NK-92 treated with Interleukin-12 subunit alpha and Interleukin-12 subunit beta, amount 100 ng/mL, for 24 hours (cell line): ENCODE data around the gene ZNF638.
A peak's percentile ranks its signal among the peaks of the same experiment; 100 is the strongest.
"Not testable (repeated sequence)": the region's sequence is repeated elsewhere in the genome, so short reads cannot be mapped to it uniquely, and the experiment has no call there.

Source experiments
- DNase-seq: peaks from one replicate; lab custom pipeline; 2025; lab: John Stamatoyannopoulos, UW

Gene ZNF638

GRCh38 chr2:71331581-71332434 lies at the start of gene ZNF638:
ZNF638 (plus strand) TSS chr2:71331782; CDS start chr2:71348955, 17,173 bp downstream.
- DNase-seq, result peak; percentile 86

- no peak for DNase-seq
These were observed 49.6 kb upstream of the ZNF638 start for GRCh38 chr2:71281950-71282349.

GRCh38 chr2:71282493-71282892 lies 49.1 kb upstream of the ZNF638 start:
- no peak for DNase-seq

GRCh38 chr2:71283131-71283530 lies 48.5 kb upstream of the ZNF638 start:
- DNase-seq, result no peak

GRCh38 chr2:71285706-71286105 lies 45.9 kb upstream of the ZNF638 start:
- no peak for DNase-seq

- DNase-seq, result no peak
These were observed 40.2 kb upstream of the ZNF638 start for GRCh38 chr2:71291398-71291797.

- DNase-seq, result no peak
These were observed 39.4 kb upstream of the ZNF638 start for GRCh38 chr2:71292159-71292558.

GRCh38 chr2:71298914-71299313 lies 32.7 kb upstream of the ZNF638 start:
- DNase-seq, result no peak

GRCh38 chr2:71299507-71299906 lies 32.1 kb upstream of the ZNF638 start:
- no peak for DNase-seq

GRCh38 chr2:71303849-71304248 lies 27.7 kb upstream of the ZNF638 start:
- DNase-seq, result no peak

- DNase-seq, result no peak
These were observed 24.8 kb upstream of the ZNF638 start for GRCh38 chr2:71306762-71307161.

GRCh38 chr2:71313016-71313766 lies 18.4 kb upstream of the ZNF638 start:
- no peak for DNase-seq

- no peak for DNase-seq
These were observed 14.5 kb upstream of the ZNF638 start for GRCh38 chr2:71317060-71317459.

- not testable (repeated sequence) for DNase-seq
These were observed 13.7 kb upstream of the ZNF638 start for GRCh38 chr2:71317900-71318299.

- DNase-seq, result no peak
These were observed 8.2 kb upstream of the ZNF638 start for GRCh38 chr2:71323386-71323785.

- no peak for DNase-seq
These were observed 4.6 kb upstream of the ZNF638 start for GRCh38 chr2:71326968-71327367.

- DNase-seq, result no peak
These were observed 3.7 kb upstream of the ZNF638 start for GRCh38 chr2:71327916-71328315.

GRCh38 chr2:71330155-71330554 lies 1.4 kb upstream of the ZNF638 start:
- DNase-seq, result no peak

- DNase-seq, result no peak
These were observed 824 bp upstream of the ZNF638 start for GRCh38 chr2:71330585-71331330.

GRCh38 chr2:71331331-71331580 lies 326 bp upstream of the ZNF638 start:
- not testable (repeated sequence) for DNase-seq

GRCh38 chr2:71332435-71332796 lies 834 bp downstream of the ZNF638 start:
- DNase-seq, result no peak

- DNase-seq, result no peak
These were observed 2.0 kb downstream of the ZNF638 start for GRCh38 chr2:71333619-71334018.

GRCh38 chr2:71336384-71336783 lies 4.8 kb downstream of the ZNF638 start:
- no peak for DNase-seq
